Chondrocyte (in vitro differentiated cells): Measurements from ENCODE around the gene FAM216B. TPM values are rescaled to one million over a fixed set of nuclear protein-coding genes. Genes with fewer than 3 reads are reported as not detected.

Experiments used
- DNase-seq: peaks from one replicate; pipeline ENCODE4 v3.0.0; 2021; ENCODE audit warnings: mixed read lengths, low spot score
- H3K27ac Mint-ChIP-seq: one replicate; pipeline ENCODE4 v1.8.0; 2021; ENCODE audit warnings: mild to moderate bottlenecking, moderate library complexity, mixed read lengths; ENCODE audit not compliant: unreplicated experiment
- H3K27me3 Mint-ChIP-seq: 2 replicates; pipeline ENCODE4 v1.8.0; 2021; ENCODE audit warnings: low read depth, mixed read lengths
- H3K36me3 Mint-ChIP-seq: 2 replicates; pipeline ENCODE4 v1.8.0; 2021; ENCODE audit warnings: low read depth, mixed read lengths
- H3K4me1 Mint-ChIP-seq: 2 replicates; pipeline ENCODE4 v1.8.0; 2021; ENCODE audit warnings: low read depth, mild to moderate bottlenecking, mixed read lengths
- H3K4me3 Mint-ChIP-seq: one replicate; pipeline ENCODE4 v1.8.0; 2021; ENCODE audit warnings: mild to moderate bottlenecking, moderate library complexity, mixed read lengths; ENCODE audit not compliant: unreplicated experiment
- H3K9me3 Mint-ChIP-seq: 2 replicates; pipeline ENCODE4 v1.8.0; 2021; ENCODE audit warnings: low read depth, mixed read lengths
- total RNA-seq: library from RNA; stranded (reverse); gene quantifications from 3 replicates; pipeline ENCODE4 v1.2.1, GENCODE V29; 2021
- TF ChIP-seq, protein P1 (sequence below): fragments of 200-600 bp; sonication (generic); IDR thresholded peaks from 2 replicates; pipeline ENCODE4 v1.5.0; 2021; ENCODE audit warnings: antibody characterized with exemption, mild to moderate bottlenecking, moderate library complexity

The FAM216B gene
- total RNA-seq, 1 donor from 2014 or later, result not detected

DNA sequence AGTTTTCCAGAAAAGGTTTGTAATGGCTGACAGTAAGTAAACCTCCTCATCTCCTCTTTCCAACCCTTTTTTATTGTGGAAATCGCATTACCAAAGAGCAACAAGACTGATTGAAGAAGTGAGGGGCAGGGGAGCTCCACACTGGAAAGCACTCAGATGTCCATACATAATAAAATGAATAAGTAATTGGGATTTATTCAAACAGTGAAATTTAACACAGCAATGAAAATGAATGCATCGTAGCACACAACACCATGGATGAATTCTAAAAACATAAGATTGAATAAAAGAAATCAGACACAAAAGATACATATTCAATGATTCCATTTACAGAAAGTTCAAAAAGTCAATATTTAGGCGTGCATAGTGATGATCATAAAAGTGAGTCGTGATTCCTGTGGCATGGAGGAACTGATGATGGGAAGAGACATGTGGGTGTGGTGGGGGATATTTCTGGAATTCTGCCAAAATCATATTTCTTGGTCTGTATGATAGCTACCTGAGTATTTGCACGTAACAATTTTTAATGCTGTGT is 18.8 kb downstream of the FAM216B start:
- Mint-ChIP-seq H3K9me3 (no peaks in the 10 kb centered on the region), H3K4me3 (no peak overlapping the region), H3K27ac (no peak overlapping the region), H3K27me3 (peaks cover 4% of the 10 kb centered on the region), H3K4me1 (no peaks in the 10 kb centered on the region), H3K36me3 (no peaks in the 10 kb centered on the region)
- no peak for DNase-seq
- TF ChIP-seq, protein P1, sequence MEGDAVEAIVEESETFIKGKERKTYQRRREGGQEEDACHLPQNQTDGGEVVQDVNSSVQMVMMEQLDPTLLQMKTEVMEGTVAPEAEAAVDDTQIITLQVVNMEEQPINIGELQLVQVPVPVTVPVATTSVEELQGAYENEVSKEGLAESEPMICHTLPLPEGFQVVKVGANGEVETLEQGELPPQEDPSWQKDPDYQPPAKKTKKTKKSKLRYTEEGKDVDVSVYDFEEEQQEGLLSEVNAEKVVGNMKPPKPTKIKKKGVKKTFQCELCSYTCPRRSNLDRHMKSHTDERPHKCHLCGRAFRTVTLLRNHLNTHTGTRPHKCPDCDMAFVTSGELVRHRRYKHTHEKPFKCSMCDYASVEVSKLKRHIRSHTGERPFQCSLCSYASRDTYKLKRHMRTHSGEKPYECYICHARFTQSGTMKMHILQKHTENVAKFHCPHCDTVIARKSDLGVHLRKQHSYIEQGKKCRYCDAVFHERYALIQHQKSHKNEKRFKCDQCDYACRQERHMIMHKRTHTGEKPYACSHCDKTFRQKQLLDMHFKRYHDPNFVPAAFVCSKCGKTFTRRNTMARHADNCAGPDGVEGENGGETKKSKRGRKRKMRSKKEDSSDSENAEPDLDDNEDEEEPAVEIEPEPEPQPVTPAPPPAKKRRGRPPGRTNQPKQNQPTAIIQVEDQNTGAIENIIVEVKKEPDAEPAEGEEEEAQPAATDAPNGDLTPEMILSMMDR, result no peak

DNA sequence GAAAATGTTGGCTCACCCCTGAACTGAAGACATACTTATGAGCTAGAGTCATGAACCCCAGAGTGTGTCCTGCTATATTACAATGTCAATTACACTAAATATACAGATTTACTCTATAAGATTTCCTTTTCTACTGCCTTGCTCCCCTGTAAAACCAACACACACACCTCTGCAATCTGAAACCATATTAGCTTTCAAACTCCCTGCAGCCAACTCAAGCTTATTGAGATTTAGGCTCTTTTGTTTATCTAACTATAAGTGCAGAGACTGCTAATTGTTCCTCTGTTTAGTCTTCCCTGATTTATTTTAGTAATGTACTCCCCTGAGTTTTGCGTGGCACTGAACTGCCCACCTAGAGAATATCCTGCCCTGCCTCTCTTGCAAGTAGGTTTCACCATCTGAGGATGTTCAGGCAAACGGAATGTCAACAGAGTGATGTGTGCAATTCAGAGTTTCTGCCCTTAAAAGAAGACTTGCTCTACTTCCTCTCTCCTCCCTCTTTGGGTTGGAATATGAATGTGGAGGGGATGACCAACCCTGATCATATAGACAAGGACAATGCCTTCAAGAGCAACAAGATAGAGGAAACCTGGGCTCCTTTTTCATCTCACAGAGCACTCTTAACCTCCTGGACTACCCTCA is 22.3 kb downstream of the FAM216B start:
- Mint-ChIP-seq H3K27ac (no peak overlapping the region), H3K27me3 (no peaks in the 10 kb centered on the region), H3K4me3 (no peak overlapping the region), H3K9me3 (no peaks in the 10 kb centered on the region), H3K36me3 (no peaks in the 10 kb centered on the region), H3K4me1 (no peaks in the 10 kb centered on the region)
- TF ChIP-seq, protein P1, result no peak
- no peak for DNase-seq

DNA sequence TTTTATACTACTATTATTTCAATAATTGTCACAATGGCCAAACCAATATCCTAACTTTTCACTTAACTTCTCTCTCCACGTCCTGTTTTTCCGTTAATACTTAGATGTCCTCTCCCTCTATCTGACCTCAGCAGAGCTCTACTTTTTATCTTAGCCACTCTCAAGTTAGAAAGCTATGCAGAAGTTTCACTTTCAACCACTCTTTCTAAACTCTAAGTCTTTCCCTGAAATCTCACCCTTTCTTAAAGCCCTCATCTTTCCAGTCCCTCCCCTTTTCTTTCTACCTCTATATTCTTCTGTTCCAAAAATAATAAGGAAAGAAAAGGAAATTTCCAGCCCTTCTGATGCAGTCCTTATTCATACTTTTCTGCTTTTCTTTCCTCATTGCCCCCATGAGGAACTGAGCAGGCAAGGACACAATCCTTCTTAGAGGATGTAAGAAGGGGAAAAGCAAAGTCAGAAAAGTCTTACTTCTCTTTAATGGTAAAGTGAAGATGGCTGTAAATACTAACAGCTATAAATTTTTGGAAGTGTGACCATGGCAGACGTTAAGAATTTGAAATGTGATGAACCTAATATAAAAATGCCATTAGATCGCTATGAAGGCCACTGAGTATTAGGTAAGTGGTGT is 23.0 kb downstream of the FAM216B start:
- no peaks in the 10 kb centered on the region for H3K4me1 Mint-ChIP-seq
- no peak overlapping the region for H3K4me3 Mint-ChIP-seq
- H3K36me3 Mint-ChIP-seq, result no peaks in the 10 kb centered on the region
- no peak overlapping the region for H3K27ac Mint-ChIP-seq
- DNase-seq, result no peak
- H3K27me3 Mint-ChIP-seq, result no peaks in the 10 kb centered on the region
- H3K9me3 Mint-ChIP-seq, result no peaks in the 10 kb centered on the region
- TF ChIP-seq, protein P1, result no peak

DNA sequence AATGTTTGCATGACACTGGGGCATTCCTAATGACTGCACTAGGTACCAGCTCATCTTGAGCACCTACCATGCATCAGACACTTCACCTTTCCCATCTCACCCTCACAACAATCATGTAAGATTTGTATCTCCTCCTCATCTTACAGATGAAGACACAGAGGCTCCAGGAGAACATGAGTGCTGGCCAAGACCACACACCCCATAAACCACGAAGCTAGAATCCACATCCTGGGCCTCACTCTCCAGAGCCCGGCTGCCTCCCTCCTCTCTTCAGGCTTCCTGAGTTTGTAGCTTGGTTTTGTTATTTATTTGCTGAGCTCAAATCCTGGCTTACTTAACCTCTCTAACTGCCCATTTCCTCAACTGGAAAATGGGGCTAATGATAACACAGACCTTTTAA is 25.9 kb downstream of the FAM216B start:
- TF ChIP-seq, protein P1, result no peak
- Mint-ChIP-seq H3K27ac (no peak overlapping the region), H3K4me3 (no peak overlapping the region), H3K4me1 (no peaks in the 10 kb centered on the region), H3K9me3 (no peaks in the 10 kb centered on the region), H3K36me3 (peaks cover 2% of the 10 kb centered on the region), H3K27me3 (no peaks in the 10 kb centered on the region)
- no peak for DNase-seq

DNA sequence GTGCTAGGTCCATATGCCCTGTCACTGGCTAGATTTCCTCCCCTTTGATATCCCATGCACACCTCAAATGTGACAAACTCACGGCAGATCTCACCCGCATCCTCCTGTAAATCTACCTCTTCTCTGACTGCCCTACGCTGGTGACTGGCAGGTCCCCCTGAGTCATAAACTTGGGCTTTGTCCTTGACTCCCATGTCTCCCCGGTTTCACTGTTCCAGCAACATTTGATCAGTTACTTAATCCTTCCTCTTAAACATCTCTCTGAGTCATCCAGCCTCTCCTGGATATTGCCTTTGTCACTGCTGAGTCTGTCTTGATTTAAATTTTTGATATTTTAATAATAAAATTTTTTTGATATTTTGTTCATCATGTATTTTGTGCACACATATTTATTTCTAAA is 26.5 kb downstream of the FAM216B start:
- no peaks in the 10 kb centered on the region for H3K9me3 Mint-ChIP-seq
- H3K4me1 Mint-ChIP-seq, result no peaks in the 10 kb centered on the region
- H3K36me3 Mint-ChIP-seq, result peaks cover 2% of the 10 kb centered on the region
- no peak overlapping the region for H3K4me3 Mint-ChIP-seq
- no peaks in the 10 kb centered on the region for H3K27me3 Mint-ChIP-seq
- no peak overlapping the region for H3K27ac Mint-ChIP-seq
- TF ChIP-seq, protein P1, result no peak
- no peak for DNase-seq
